ENCODE data around the gene BCKDK. TPM values are rescaled to one million over a fixed set of nuclear protein-coding genes. Genes with fewer than 3 reads are reported as not detected.

The BCKDK gene
- total and polyA plus RNA-seq, 2 of the 13 experiments (the other 11 are each of a cell fraction or from before 2014, with no cell fraction given), result 24.9 to 42.6 TPM

- TF ChIP-seq TEF (CRISPR knock-in tag; IDR thresholded peaks at IDR 0.05) (peak; percentile 14; the same call in 1 of the 2 replicates), DBP (CRISPR knock-in tag; IDR thresholded peaks at IDR 0.05; ENCODE audit: not compliant biosample characterization) (peak; percentile 36), ZNF275 (CRISPR knock-in tag; IDR thresholded peaks at IDR 0.05; ENCODE audit: borderline replicate concordance) (no peak), ATF3 (CRISPR knock-in tag; IDR thresholded peaks at IDR 0.05) (no peak), HNF1B (CRISPR knock-in tag; IDR thresholded peaks at IDR 0.05) (no peak), ATAD3A (CRISPR knock-in tag; IDR thresholded peaks at IDR 0.05) (no peak), JUN (CRISPR knock-in tag; IDR thresholded peaks at IDR 0.05) (no peak), ZNF3 (CRISPR knock-in tag; IDR thresholded peaks at IDR 0.05) (no peak), GFI1 (CRISPR knock-in tag; IDR thresholded peaks at IDR 0.05; ENCODE audit: borderline replicate concordance) (no peak; the same call in 1 of the 2 replicates), MTERF4 (CRISPR knock-in tag; IDR thresholded peaks at IDR 0.05) (peak; percentile 36; the same call in 1 of the 2 replicates), ATF4 (CRISPR knock-in tag; IDR thresholded peaks at IDR 0.05) (no peak; a peak in 1 of 4 replicates), CREM (IDR thresholded peaks at IDR 0.05) (peak; percentile 46; the same call in 1 of the 2 replicates), CREM (CRISPR knock-in tag; IDR thresholded peaks at IDR 0.05) (no peak), ZNF747 (CRISPR knock-in tag; IDR thresholded peaks at IDR 0.05; ENCODE audit: borderline replicate concordance) (no peak; the same call in 1 of the 2 replicates), MTA1 (CRISPR knock-in tag; IDR thresholded peaks at IDR 0.05; ENCODE audit: borderline replicate concordance) (no peak), HDAC6 (IDR thresholded peaks at IDR 0.05; ENCODE audit: low read depth, low read length) (no peak)
These were observed 35.5 kb upstream of the BCKDK start (continued) for GRCh38 chr16:31072540-31073141.
